Epithelial cell of proximal tubule (primary cell): ENCODE results near the gene EPHA8. TPM values are rescaled to one million over a fixed set of nuclear protein-coding genes. Genes with fewer than 3 reads are reported as not detected.

Experiments
- DNase-seq: peaks from one replicate; pipeline ENCODE4 v3.0.0-alpha.2; 2011; ENCODE audit warnings: low read depth
- H3K4me3 ChIP-seq: 2 replicates; pipeline ENCODE4 v1.5.1; 2011; ENCODE audit warnings: low read depth, mild to moderate bottlenecking, low read length
- CTCF ChIP-seq: conservative IDR thresholded peaks from 2 replicates; pipeline ENCODE4 v1.5.1; 2012; ENCODE audit warnings: low read depth, mild to moderate bottlenecking, low read length
- total RNA-seq: library from RNA; depleted of rRNA; stranded (reverse); fragments of >200 nt; gene quantifications from 2 replicates; pipeline ENCODE4 v1.2.3, GENCODE V29; 2015

Gene EPHA8
- total RNA-seq, 1 donor from 2014 or later, result not detected

- H3K4me3 ChIP-seq, result no peak overlapping the region
- DNase-seq, result no peak
- no peak for TF ChIP-seq CTCF
Measured at GRCh38 chr1:22621761-22622160, 58.5 kb downstream of the EPHA8 start.

- no peak for DNase-seq
- no peak for TF ChIP-seq CTCF
- H3K4me3 ChIP-seq, result no peak overlapping the region
Measured at GRCh38 chr1:22625262-22625925, 62.1 kb downstream of the EPHA8 start.

- no peak for DNase-seq
- no peak overlapping the region for H3K4me3 ChIP-seq
- TF ChIP-seq CTCF, result no peak
Measured at GRCh38 chr1:22626237-22627157, 63.2 kb downstream of the EPHA8 start.

GRCh38 chr1:22627331-22627730 lies 64.0 kb downstream of the EPHA8 start:
- H3K4me3 ChIP-seq, result no peak overlapping the region
- TF ChIP-seq CTCF, result no peak
- no peak for DNase-seq

GRCh38 chr1:22628698-22629444 lies 65.6 kb downstream of the EPHA8 start:
- no peak for TF ChIP-seq CTCF
- H3K4me3 ChIP-seq, result no peak overlapping the region
- no peak for DNase-seq

GRCh38 chr1:22629886-22630285 lies 66.6 kb downstream of the EPHA8 start:
- no peak overlapping the region for H3K4me3 ChIP-seq
- DNase-seq, result no peak
- TF ChIP-seq CTCF, result no peak
